Stomach (tissue), 4 donors: ENCODE results near the gene EQTN.

Experiments used
- CTCF ChIP-seq, 7 experiments: fragments of 450-650 bp in 4 of 7; fragments of 200-600 bp in 3 of 7; sonication (generic) in 3 of 7; IDR thresholded peaks; one replicate each; pipeline ENCODE4 v1.5.1; 2016 to 2019; ENCODE audit warnings: antibody characterized with exemption in 7 of 7, control low read depth in 2 of 7, mild to moderate bottlenecking in 1 of 7
- EP300 ChIP-seq: sonication (generic); formaldehyde crosslinking; IDR thresholded peaks from one replicate; pipeline ENCODE4 v1.6.1; 2017; ENCODE audit warnings: antibody characterized with exemption
- POLR2A ChIP-seq, 4 donors: fragments of 450-650 bp; IDR thresholded peaks; one replicate each; pipeline ENCODE4 v1.6.1; 2016; ENCODE audit warnings: antibody characterized with exemption in 4 of 4, control low read depth in 2 of 4, mild to moderate bottlenecking in 1 of 4, moderate library complexity in 1 of 4
- POLR2AphosphoS5 ChIP-seq, 3 donors: sonication (generic); formaldehyde crosslinking; IDR thresholded peaks; one replicate each; pipeline ENCODE4 v1.6.1; 2016; ENCODE audit warnings: antibody characterized with exemption in 3 of 3

- no peak for TF ChIP-seq POLR2A (IDR thresholded peaks at IDR 0.05)
- no peak for TF ChIP-seq CTCF (IDR thresholded peaks at IDR 0.05)
- TF ChIP-seq EP300, result no peak
- no peak for TF ChIP-seq POLR2AphosphoS5 (IDR thresholded peaks at IDR 0.05)
Observed at GRCh38 chr9:27258662-27259061, 38.3 kb downstream of the EQTN start.
